IMR-90 (cell line): Measurements from ENCODE around the gene EPB41L4A. TPM values are rescaled to one million over a fixed set of nuclear protein-coding genes. Genes with fewer than 3 reads are reported as not detected.

ENCODE experiments used
- ATAC-seq: fragments of 200-7000 bp; cut with Tn5 transposase; 2 replicates; pipeline ENCODE4 v1.9.1; 2020; ENCODE audit warnings: low read depth, mild to moderate bottlenecking, moderate library complexity
- BruUV-seq: library from RNA; stranded (reverse); fragments of 400-500 nt; replicated peaks from 2 replicates; lab custom pipeline; 2021; lab: Mats Ljungman, UMichigan
- CTCF ChIA-PET: fragments of 300-600 bp; formaldehyde crosslinking; extraction: SDS; loops from one replicate; lab custom pipeline; 2021; ENCODE audit warnings: antibody characterized with exemption; lab: Yijun Ruan, JAX
- POLR2A ChIA-PET: fragments of 300-600 bp; sonication (Branson Sonifier 250); formaldehyde crosslinking; loops from one replicate; lab custom pipeline; 2022; ENCODE audit warnings: antibody characterized with exemption; ENCODE audit not compliant: unreplicated experiment; lab: Charles Lee
- DNase-seq: peaks from one replicate; pipeline ENCODE4 v3.0.0; 2013
- H2AFZ ChIP-seq: replicated peaks from 2 replicates; pipeline ENCODE3; 2013; ENCODE audit warnings: low read length, mild to moderate bottlenecking; ENCODE audit not compliant: poor library complexity
- H2AK5ac ChIP-seq: 2 replicates; pipeline ENCODE4 v1.6.1; 2013; ENCODE audit warnings: low read depth, low read length, inconsistent platforms
- H2AK9ac ChIP-seq: replicated peaks from 2 replicates; pipeline ENCODE3; 2013; ENCODE audit warnings: mild to moderate bottlenecking, low read depth, low read length, moderate library complexity; ENCODE audit not compliant: poor library complexity
- H2BK120ac ChIP-seq: 2 replicates; pipeline ENCODE4 v1.6.1; 2013; ENCODE audit warnings: low read depth, low read length, inconsistent platforms
- H2BK15ac ChIP-seq: 3 replicates; pipeline ENCODE4 v1.6.1; 2013; ENCODE audit warnings: low read depth, low read length, inconsistent platforms
- H2BK20ac ChIP-seq: 2 replicates; pipeline ENCODE4 v1.6.1; 2013; ENCODE audit warnings: low read depth, mild to moderate bottlenecking, inconsistent platforms, low read length, moderate library complexity
- H2BK5ac ChIP-seq: 2 replicates; pipeline ENCODE4 v1.6.1; 2013; ENCODE audit warnings: mild to moderate bottlenecking, low read depth, low read length, inconsistent platforms; ENCODE audit not compliant: poor library complexity, severe bottlenecking
- H3K14ac ChIP-seq: replicated peaks from 2 replicates; pipeline ENCODE4 v1.6.1; 2013; ENCODE audit warnings: low read depth, low read length, inconsistent platforms
- H3K18ac ChIP-seq: 2 replicates; pipeline ENCODE4 v1.6.1; 2013; ENCODE audit warnings: low read depth, low read length, control low read depth
- H3K23ac ChIP-seq: 2 replicates; pipeline ENCODE4 v1.6.1; 2013; ENCODE audit warnings: low read depth, low read length, inconsistent platforms
- H3K27ac ChIP-seq: 2 replicates; pipeline ENCODE4 v1.5.1; 2013; ENCODE audit warnings: mild to moderate bottlenecking, control low read depth, low read length; ENCODE audit not compliant: insufficient read depth
- H3K27me3 ChIP-seq: 2 replicates; pipeline ENCODE4 v1.6.1; 2013; ENCODE audit warnings: low read length; ENCODE audit not compliant: control insufficient read depth, insufficient read depth
- H3K36me3 ChIP-seq: 2 replicates; pipeline ENCODE4 v1.6.1; 2013; ENCODE audit warnings: low read length, mixed read lengths; ENCODE audit not compliant: control insufficient read depth, insufficient read depth
- H3K4ac ChIP-seq: 2 replicates; pipeline ENCODE4 v1.6.1; 2013; ENCODE audit warnings: low read depth, low read length, inconsistent platforms
- H3K4me1 ChIP-seq: 2 replicates; pipeline ENCODE4 v1.6.1; 2013; ENCODE audit warnings: low read length, mixed read lengths; ENCODE audit not compliant: control insufficient read depth, insufficient read depth
- H3K4me2 ChIP-seq: 2 replicates; pipeline ENCODE4 v1.6.1; 2013; ENCODE audit warnings: low read depth, mild to moderate bottlenecking, control low read depth, low read length, moderate library complexity
- H3K4me3 ChIP-seq: 2 replicates; pipeline ENCODE4 v1.5.1; 2013; ENCODE audit warnings: low read depth, mild to moderate bottlenecking, control low read depth, low read length, moderate library complexity; ENCODE audit not compliant: insufficient read depth
- H3K56ac ChIP-seq: 2 replicates; pipeline ENCODE4 v1.6.1; 2013; ENCODE audit warnings: low read length, inconsistent platforms; ENCODE audit not compliant: insufficient read depth; ENCODE audit errors: extremely low read depth
- H3K79me1 ChIP-seq, 2 experiments: 2 replicates each; pipeline ENCODE4 v1.6.1; 2013; ENCODE audit warnings: low read length in 2 of 2, inconsistent platforms in 1 of 2, low read depth in 1 of 2
- H3K9ac ChIP-seq: 2 replicates; pipeline ENCODE4 v1.6.1; 2013; ENCODE audit warnings: low read depth, low read length, control low read depth
- H3K9me1 ChIP-seq: 2 replicates; pipeline ENCODE4 v1.6.1; 2013; ENCODE audit warnings: low read length, inconsistent platforms; ENCODE audit not compliant: insufficient read depth
- H3K9me3 ChIP-seq: 2 replicates; pipeline ENCODE4 v1.6.1; 2013; ENCODE audit warnings: low read length; ENCODE audit not compliant: control insufficient read depth, insufficient read depth
- H4K20me1 ChIP-seq: 2 replicates; pipeline ENCODE4 v1.6.1; 2013; ENCODE audit warnings: low read length, inconsistent platforms; ENCODE audit not compliant: insufficient read depth
- H4K5ac ChIP-seq: 2 replicates; pipeline ENCODE4 v1.6.1; 2013; ENCODE audit warnings: mild to moderate bottlenecking, low read depth, low read length, control low read depth
- H4K8ac ChIP-seq, 2 experiments: 2 replicates each; pipeline ENCODE4 v1.6.1; 2013; ENCODE audit warnings: low read depth in 2 of 2, low read length in 2 of 2, control low read depth in 1 of 2, inconsistent platforms in 1 of 2
- H4K91ac ChIP-seq: 2 replicates; pipeline ENCODE4 v1.6.1; 2013; ENCODE audit warnings: low read depth, low read length, inconsistent platforms; ENCODE audit not compliant: insufficient read depth
- BHLHE40 ChIP-seq: fragments of 150-350 bp; IDR thresholded peaks from 2 replicates; pipeline ENCODE4 v1.6.1; 2016; ENCODE audit warnings: mild to moderate bottlenecking, low read depth, low read length
- CEBPB ChIP-seq: IDR thresholded peaks from 2 replicates; pipeline ENCODE4 v1.6.1; 2012; ENCODE audit warnings: low read depth, low read length, improper control_type of control experiment
- CHD1 ChIP-seq: IDR thresholded peaks from 2 replicates; pipeline ENCODE4 v1.6.1; 2012; ENCODE audit warnings: low read depth, low read length, improper control_type of control experiment
- FOS ChIP-seq: fragments of 150-350 bp; IDR thresholded peaks from 2 replicates; pipeline ENCODE4 v1.6.1; 2016; ENCODE audit warnings: low read depth, low read length
- MAFK ChIP-seq: IDR thresholded peaks from 2 replicates; pipeline ENCODE4 v1.6.1; 2012; ENCODE audit warnings: low read depth, low read length, improper control_type of control experiment
- MAZ ChIP-seq: IDR thresholded peaks from 2 replicates; pipeline ENCODE4 v1.6.1; 2012; ENCODE audit warnings: low read depth, mild to moderate bottlenecking, low read length, improper control_type of control experiment, moderate library complexity, borderline replicate concordance
- MXI1 ChIP-seq: IDR thresholded peaks from 2 replicates; pipeline ENCODE4 v1.6.1; 2012; ENCODE audit warnings: low read depth, mild to moderate bottlenecking, low read length, moderate library complexity, borderline replicate concordance
- NFE2L2 ChIP-seq: fragments of 150-350 bp; IDR thresholded peaks from 2 replicates; pipeline ENCODE4 v1.6.1; 2016; ENCODE audit warnings: low read depth, mild to moderate bottlenecking, low read length
- POLR2A ChIP-seq: IDR thresholded peaks from 2 replicates; pipeline ENCODE4 v1.6.1; 2012; ENCODE audit warnings: mild to moderate bottlenecking, low read depth, low read length
- RAD21 ChIP-seq: IDR thresholded peaks from 2 replicates; pipeline ENCODE4 v1.6.1; 2012; ENCODE audit warnings: low read length, improper control_type of control experiment
- RCOR1 ChIP-seq: IDR thresholded peaks from 2 replicates; pipeline ENCODE4 v1.6.1; 2012; ENCODE audit warnings: mild to moderate bottlenecking, low read length, improper control_type of control experiment; ENCODE audit not compliant: insufficient replicate concordance
- RFX5 ChIP-seq: IDR thresholded peaks from 2 replicates; pipeline ENCODE4 v1.8.0; 2012; ENCODE audit warnings: low read depth, mild to moderate bottlenecking, low read length, moderate library complexity
- SMC3 ChIP-seq: fragments of 150-350 bp; IDR thresholded peaks from 2 replicates; pipeline ENCODE4 v1.6.1; 2016; ENCODE audit warnings: low read depth, mild to moderate bottlenecking, antibody characterized with exemption, low read length, moderate library complexity
- USF2 ChIP-seq: fragments of 150-350 bp; IDR thresholded peaks from 2 replicates; pipeline ENCODE4 v1.6.1; 2017; ENCODE audit warnings: mild to moderate bottlenecking, antibody characterized with exemption, low read length, low read depth
- WGBS, 2 experiments: methylation state at CpG; one replicate each; pipeline versions ENCODE4 v1.1.5 to v1.1.7; 2013; ENCODE audit warnings: missing lambda C conversion rate in 2 of 2; ENCODE audit not compliant: insufficient read length in 1 of 2; ENCODE audit errors: extremely low coverage in 2 of 2; 5-methylcytosine and 5-hydroxymethylcytosine counted together
- dilution Hi-C: fragments of 300-500 bp; cut with HindIII; formaldehyde crosslinking; loops from one replicate; pipeline ENCODE4 v1.14.3; 2018; ENCODE audit warnings: low sequenced_read_pairs; ENCODE audit not compliant: unreplicated experiment
- in situ Hi-C: fragments of 300-500 bp; cut with MboI; formaldehyde crosslinking; loops from 3 replicates; pipeline ENCODE4 v1.14.3; 2019; ENCODE audit warnings: low sequenced_read_pairs, inconsistent platforms, mixed read lengths
- intact Hi-C: fragments of 100-400 bp; cut with micrococcal nuclease; formaldehyde crosslinking; loops from 2 replicates; pipeline ENCODE4 v1.10.0; 2022
- polyA plus RNA-seq, 3 experiments: library from polyadenylated mRNA; depleted of rRNA; stranded (reverse); fragments of >200 nt; gene quantifications; 2 replicates each; pipeline ENCODE4 v1.2.3, GENCODE V29; 2012; ENCODE audit warnings: low replicate concordance in 1 of 3
- total RNA-seq: library from RNA; depleted of rRNA; stranded (reverse); fragments of >200 nt; gene quantifications from 2 replicates; pipeline ENCODE4 v1.2.3, GENCODE V29; 2012
- TF ChIP-seq, protein P1 (sequence below): conservative IDR thresholded peaks from 2 replicates; pipeline ENCODE4 v1.5.1; 2012; ENCODE audit warnings: mild to moderate bottlenecking, low read depth, low read length, improper control_type of control experiment
- TF ChIP-seq, protein P2 (sequence below): fragments of 150-350 bp; IDR thresholded peaks from 2 replicates; pipeline ENCODE4 v1.6.1; 2016; ENCODE audit warnings: low read depth, mild to moderate bottlenecking, low read length, moderate library complexity, borderline replicate concordance

Gene EPB41L4A
- total and polyA plus RNA-seq, 2 of the 4 experiments (the other 2 are of a cell fraction), result under 0.01 to 0.02 TPM

DNA sequence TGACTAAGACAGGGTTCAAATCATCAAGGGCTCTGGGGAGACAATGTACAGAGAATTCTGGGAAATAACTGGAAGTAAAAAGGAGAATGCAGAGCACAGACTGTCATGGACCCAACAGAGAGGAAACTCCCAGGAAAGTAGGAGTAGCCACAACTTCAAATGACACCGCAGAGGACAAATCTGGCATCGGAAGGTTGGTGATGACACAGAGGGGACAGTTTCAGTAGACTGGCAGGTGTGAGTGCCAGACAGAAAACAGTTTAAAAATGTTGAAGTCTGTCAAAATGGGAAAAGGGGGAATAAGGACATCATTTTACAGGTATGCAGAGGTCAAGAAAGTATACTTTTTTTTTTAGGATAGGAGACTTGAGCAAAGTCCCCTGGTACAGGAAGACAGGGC lies 70.2 kb downstream of the EPB41L4A start:
- Histone ChIP-seq H3K27me3 (no peaks in the 10 kb centered on the region), H3K9ac (no peak overlapping the region), H3K4me3 (no peak overlapping the region), H3K56ac (no peak overlapping the region), H2AK9ac (no peak overlapping the region), H2BK5ac (no peak overlapping the region), H2BK20ac (no peak overlapping the region), H2AK5ac (no peak overlapping the region), H4K91ac (no peak overlapping the region), H3K18ac (no peak overlapping the region), H3K9me1 (no peaks in the 10 kb centered on the region), H3K9me3 (no peaks in the 10 kb centered on the region), H3K79me1 (no peaks in the 10 kb centered on the region), H3K4me1 (no peaks in the 10 kb centered on the region), H3K4me2 (no peak overlapping the region), H3K23ac (no peak overlapping the region), H2BK120ac (no peak overlapping the region), H4K20me1 (no peaks in the 10 kb centered on the region), H3K27ac (no peak overlapping the region), H2AFZ (no peak overlapping the region), H2BK15ac (no peak overlapping the region), H3K14ac (no peak overlapping the region), H3K36me3 (no peaks in the 10 kb centered on the region), H4K8ac (no peak overlapping the region), H3K4ac (no peak overlapping the region), H4K5ac (no peak overlapping the region)
- in situ Hi-C loops, result no loop called here
- POLR2A ChIA-PET, result no interaction called here
- no peak for DNase-seq
- no TSS peak for BruUV-seq
- TF ChIP-seq NFE2L2, result no peak
- no peak for TF ChIP-seq BHLHE40
- no peak for TF ChIP-seq POLR2A
- TF ChIP-seq SMC3, result no peak
- TF ChIP-seq, protein P1, sequence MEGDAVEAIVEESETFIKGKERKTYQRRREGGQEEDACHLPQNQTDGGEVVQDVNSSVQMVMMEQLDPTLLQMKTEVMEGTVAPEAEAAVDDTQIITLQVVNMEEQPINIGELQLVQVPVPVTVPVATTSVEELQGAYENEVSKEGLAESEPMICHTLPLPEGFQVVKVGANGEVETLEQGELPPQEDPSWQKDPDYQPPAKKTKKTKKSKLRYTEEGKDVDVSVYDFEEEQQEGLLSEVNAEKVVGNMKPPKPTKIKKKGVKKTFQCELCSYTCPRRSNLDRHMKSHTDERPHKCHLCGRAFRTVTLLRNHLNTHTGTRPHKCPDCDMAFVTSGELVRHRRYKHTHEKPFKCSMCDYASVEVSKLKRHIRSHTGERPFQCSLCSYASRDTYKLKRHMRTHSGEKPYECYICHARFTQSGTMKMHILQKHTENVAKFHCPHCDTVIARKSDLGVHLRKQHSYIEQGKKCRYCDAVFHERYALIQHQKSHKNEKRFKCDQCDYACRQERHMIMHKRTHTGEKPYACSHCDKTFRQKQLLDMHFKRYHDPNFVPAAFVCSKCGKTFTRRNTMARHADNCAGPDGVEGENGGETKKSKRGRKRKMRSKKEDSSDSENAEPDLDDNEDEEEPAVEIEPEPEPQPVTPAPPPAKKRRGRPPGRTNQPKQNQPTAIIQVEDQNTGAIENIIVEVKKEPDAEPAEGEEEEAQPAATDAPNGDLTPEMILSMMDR, result no peak
- TF ChIP-seq RFX5, result no peak
- no peak for TF ChIP-seq CHD1
- no peak for TF ChIP-seq RCOR1
- no peak for TF ChIP-seq MAZ
- no peak for TF ChIP-seq MXI1
- no peak for TF ChIP-seq CEBPB
- no peak for TF ChIP-seq RAD21
- no peak for TF ChIP-seq MAFK
- TF ChIP-seq FOS, result no peak
- TF ChIP-seq, protein P2, sequence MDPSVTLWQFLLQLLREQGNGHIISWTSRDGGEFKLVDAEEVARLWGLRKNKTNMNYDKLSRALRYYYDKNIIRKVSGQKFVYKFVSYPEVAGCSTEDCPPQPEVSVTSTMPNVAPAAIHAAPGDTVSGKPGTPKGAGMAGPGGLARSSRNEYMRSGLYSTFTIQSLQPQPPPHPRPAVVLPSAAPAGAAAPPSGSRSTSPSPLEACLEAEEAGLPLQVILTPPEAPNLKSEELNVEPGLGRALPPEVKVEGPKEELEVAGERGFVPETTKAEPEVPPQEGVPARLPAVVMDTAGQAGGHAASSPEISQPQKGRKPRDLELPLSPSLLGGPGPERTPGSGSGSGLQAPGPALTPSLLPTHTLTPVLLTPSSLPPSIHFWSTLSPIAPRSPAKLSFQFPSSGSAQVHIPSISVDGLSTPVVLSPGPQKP, result no peak
- no peak for TF ChIP-seq USF2
- dilution Hi-C loops, result no loop called here
- ATAC-seq, result no peak
- 80% methylated on average over 1 of the region's 2 CpGs; no CpG with 5 or more reads in 1 of the 2 experiments for WGBS, 2 experiments
- CTCF ChIA-PET, result no interaction called here
- intact Hi-C loops, result no loop called here
